H1 (cell line): ENCODE measurements around the gene SEMA6A.

Experiments
- ATF2 ChIP-seq: IDR thresholded peaks from 2 replicates; pipeline ENCODE4 v1.6.1; 2012; ENCODE audit warnings: low read length, inconsistent platforms
- CEBPB ChIP-seq: IDR thresholded peaks from 2 replicates; pipeline ENCODE4 v1.6.1; 2012; ENCODE audit warnings: low read depth, low read length
- CTCF ChIP-seq, 3 experiments: IDR thresholded peaks; 1 replicate in 2 of 3; 2 replicates in 1 of 3; pipeline versions ENCODE4 v1.5.1 to v1.6.1; 2011; ENCODE audit warnings: low read length in 3 of 3, mild to moderate bottlenecking in 3 of 3, inconsistent platforms in 2 of 3, low read depth in 1 of 3, moderate library complexity in 1 of 3; ENCODE audit not compliant: insufficient read depth in 1 of 3; ENCODE audit errors: control extremely low read depth in 1 of 3
- EP300 ChIP-seq, 2 experiments: IDR thresholded peaks; 1 replicate in 1 of 2; 2 replicates in 1 of 2; pipeline ENCODE4 v1.6.1; 2011 to 2012; ENCODE audit warnings: low read depth in 2 of 2, low read length in 2 of 2, mild to moderate bottlenecking in 2 of 2, borderline replicate concordance in 1 of 2, inconsistent platforms in 1 of 2, moderate library complexity in 1 of 2
- EZH2 ChIP-seq: fragments of 200-600 bp; sonication (generic); IDR thresholded peaks from 2 replicates; pipeline ENCODE4 v1.7.1; 2012; ENCODE audit warnings: low read depth, mild to moderate bottlenecking, moderate library complexity, low read length, inconsistent platforms; ENCODE audit not compliant: severe bottlenecking
- MAX ChIP-seq: IDR thresholded peaks from 2 replicates; pipeline ENCODE4 v1.6.1; 2012; ENCODE audit warnings: inconsistent platforms
- PHF8 ChIP-seq: fragments of 200-600 bp; sonication (generic); conservative IDR thresholded peaks from 2 replicates; pipeline ENCODE4 v1.7.1; 2012; ENCODE audit warnings: low read depth, mild to moderate bottlenecking, inconsistent platforms, low read length, moderate library complexity
- POLR2A ChIP-seq, 2 experiments: IDR thresholded peaks; 1 replicate in 1 of 2; 2 replicates in 1 of 2; pipeline ENCODE4 v1.6.1; 2011; ENCODE audit warnings: low read depth in 2 of 2, low read length in 2 of 2, mild to moderate bottlenecking in 2 of 2; ENCODE audit errors: control extremely low read depth in 1 of 2
- POLR2AphosphoS5 ChIP-seq: IDR thresholded peaks from 2 replicates; pipeline ENCODE4 v1.6.1; 2011; ENCODE audit warnings: low read depth, low read length
- YY1 ChIP-seq: IDR thresholded peaks from 2 replicates; pipeline ENCODE4 v1.6.1; 2011; ENCODE audit warnings: low read depth, mild to moderate bottlenecking, low read length
- ZNF274 ChIP-seq: IDR thresholded peaks from 2 replicates; pipeline ENCODE4 v1.7.0; 2012; ENCODE audit warnings: low read length, borderline replicate concordance; ENCODE audit errors: extremely low read depth

GRCh38 chr5:116612431-116612830, 37.8 kb upstream of the SEMA6A start:
- TF ChIP-seq MAX (no peak), CTCF (IDR thresholded peaks at IDR 0.05; ENCODE audit: control extremely low read depth in 1 of 3, insufficient read depth in 1 of 3, low read depth in 1 of 3, low read length in 3 of 3) (no peak), EZH2 (no peak), POLR2AphosphoS5 (no peak), ZNF274 (no peak), POLR2A (IDR thresholded peaks at IDR 0.05; ENCODE audit: control extremely low read depth in 1 of 2, low read depth in 2 of 2, low read length in 2 of 2) (no peak), EP300 (IDR thresholded peaks at IDR 0.05; ENCODE audit: borderline replicate concordance in 1 of 2, low read depth in 2 of 2, low read length in 2 of 2) (no peak), CEBPB (no peak), PHF8 (no peak), YY1 (no peak), ATF2 (no peak)
